Measurements from ENCODE around the gene SAG. TPM values are rescaled to one million over a fixed set of nuclear protein-coding genes. Genes with fewer than 3 reads are reported as not detected.
A peak's percentile ranks its signal among the peaks of the same experiment; 100 is the strongest.

SAG gene
- total RNA-seq, 1 donor from 2014 or later = not detected

- Histone ChIP-seq H3K27me3 (ENCODE audit: control insufficient read depth, insufficient read depth, low read length) (no peaks in the 10 kb centered on the region), H3K4me3 (ENCODE audit: low read depth, low read length) (no peak overlapping the region), H3K36me3 (ENCODE audit: control insufficient read depth, insufficient read depth, low read length) (no peaks in the 10 kb centered on the region)
- no peak for DNase-seq (ENCODE audit: low read depth)
- no peak for TF ChIP-seq CTCF (IDR thresholded peaks at IDR 0.05; ENCODE audit: insufficient read depth, low read length, poor library complexity, severe bottlenecking)
These were observed 76.4 kb downstream of the SAG start for GRCh38 chr2:233384015-233384414.

GRCh38 chr2:233384811-233385488 is 77.3 kb downstream of the SAG start:
- H3K4me3 ChIP-seq (ENCODE audit: low read depth, low read length) = no peak overlapping the region
- no peaks in the 10 kb centered on the region for H3K27me3 ChIP-seq (ENCODE audit: control insufficient read depth, insufficient read depth, low read length)
- no peak for DNase-seq (ENCODE audit: low read depth)
- H3K36me3 ChIP-seq (ENCODE audit: control insufficient read depth, insufficient read depth, low read length) = no peaks in the 10 kb centered on the region
- no peak for TF ChIP-seq CTCF (IDR thresholded peaks at IDR 0.05; ENCODE audit: insufficient read depth, low read length, poor library complexity, severe bottlenecking)

GRCh38 chr2:233385489-233386044 is 78.0 kb downstream of the SAG start:
- H3K36me3 ChIP-seq (ENCODE audit: control insufficient read depth, insufficient read depth, low read length) = no peaks in the 10 kb centered on the region
- H3K4me3 ChIP-seq (ENCODE audit: low read depth, low read length) = no peak overlapping the region
- DNase-seq (ENCODE audit: low read depth) = no peak
- H3K27me3 ChIP-seq (ENCODE audit: control insufficient read depth, insufficient read depth, low read length) = no peaks in the 10 kb centered on the region
- no peak for TF ChIP-seq CTCF (IDR thresholded peaks at IDR 0.05; ENCODE audit: insufficient read depth, low read length, poor library complexity, severe bottlenecking)

DNA sequence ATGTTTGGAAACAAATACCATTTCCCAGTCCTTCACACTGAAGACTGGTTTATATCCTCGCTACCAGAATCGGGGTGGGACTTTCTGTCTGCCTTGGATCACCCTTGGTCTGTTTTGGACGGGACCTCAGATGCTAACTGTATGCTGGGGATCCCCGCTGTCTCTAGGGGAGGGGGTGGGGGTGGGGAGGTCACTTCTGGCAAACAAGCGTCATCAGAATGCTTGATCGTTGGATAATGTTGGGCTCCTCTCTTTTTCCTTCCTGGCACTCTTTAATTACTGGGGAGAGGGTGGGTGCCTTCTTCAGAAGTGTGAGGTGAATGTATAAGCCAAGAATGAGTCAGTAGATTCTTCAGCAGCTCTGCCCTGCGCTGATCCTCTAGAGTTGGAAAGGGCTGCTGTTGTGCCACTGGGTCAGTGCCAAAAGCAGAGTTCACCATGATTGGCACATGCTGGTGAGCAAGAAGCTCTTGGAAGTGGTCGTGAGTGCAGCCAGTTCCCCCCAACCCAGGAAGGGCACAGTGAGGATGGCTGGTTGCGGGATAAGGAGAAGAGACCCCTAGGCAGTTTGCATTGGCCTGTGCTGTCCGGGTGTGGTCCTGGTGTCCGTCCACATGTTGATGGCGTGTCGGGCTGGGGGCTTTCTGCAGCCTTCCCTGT is 78.9 kb downstream of the SAG start:
- Histone ChIP-seq H3K4me3 (ENCODE audit: low read depth, low read length) (no peak overlapping the region), H3K27me3 (ENCODE audit: control insufficient read depth, insufficient read depth, low read length) (no peaks in the 10 kb centered on the region), H3K36me3 (ENCODE audit: control insufficient read depth, insufficient read depth, low read length) (no peaks in the 10 kb centered on the region)
- DNase-seq (ENCODE audit: low read depth) = peak; percentile 5
- TF ChIP-seq CTCF (IDR thresholded peaks at IDR 0.05; ENCODE audit: insufficient read depth, low read length, poor library complexity, severe bottlenecking) = no peak

- no peaks in the 10 kb centered on the region for H3K27me3 ChIP-seq (ENCODE audit: control insufficient read depth, insufficient read depth, low read length)
- no peaks in the 10 kb centered on the region for H3K36me3 ChIP-seq (ENCODE audit: control insufficient read depth, insufficient read depth, low read length)
- no peak for DNase-seq (ENCODE audit: low read depth)
- no peak overlapping the region for H3K4me3 ChIP-seq (ENCODE audit: low read depth, low read length)
- TF ChIP-seq CTCF (IDR thresholded peaks at IDR 0.05; ENCODE audit: insufficient read depth, low read length, poor library complexity, severe bottlenecking) = no peak
These were observed 79.6 kb downstream of the SAG start for GRCh38 chr2:233387225-233387624.

Measured in kidney epithelial cell (primary cell).